Upper lobe of left lung (tissue), 4 donors: ENCODE data around the gene OSER1.

Source experiments
- EP300 ChIP-seq, 4 donors: sonication (generic); formaldehyde crosslinking; IDR thresholded peaks; one replicate each; pipeline ENCODE4 v1.5.1; 2017; ENCODE audit warnings: antibody characterized with exemption in 4 of 4, control low read depth in 2 of 4
- POLR2A ChIP-seq, 4 donors: fragments of 450-650 bp; IDR thresholded peaks; one replicate each; pipeline ENCODE4 v1.5.1; 2016 to 2017; ENCODE audit warnings: antibody characterized with exemption in 4 of 4, mild to moderate bottlenecking in 2 of 4
- POLR2AphosphoS5 ChIP-seq, 2 donors: sonication (generic); formaldehyde crosslinking; IDR thresholded peaks; one replicate each; pipeline ENCODE4 v1.5.1; 2017; ENCODE audit warnings: antibody characterized with exemption in 2 of 2
- TF ChIP-seq, protein P1 (sequence below), 6 experiments: fragments of 450-650 bp in 4 of 6; fragments of 200-600 bp in 2 of 6; sonication (generic) in 2 of 6; IDR thresholded peaks; one replicate each; pipeline ENCODE4 v1.5.1; 2016 to 2019; ENCODE audit warnings: antibody characterized with exemption in 6 of 6

- TF ChIP-seq POLR2A (IDR thresholded peaks at IDR 0.05) (no peak), EP300 (IDR thresholded peaks at IDR 0.05) (no peak), POLR2AphosphoS5 (IDR thresholded peaks at IDR 0.05) (no peak)
- TF ChIP-seq, protein P1, sequence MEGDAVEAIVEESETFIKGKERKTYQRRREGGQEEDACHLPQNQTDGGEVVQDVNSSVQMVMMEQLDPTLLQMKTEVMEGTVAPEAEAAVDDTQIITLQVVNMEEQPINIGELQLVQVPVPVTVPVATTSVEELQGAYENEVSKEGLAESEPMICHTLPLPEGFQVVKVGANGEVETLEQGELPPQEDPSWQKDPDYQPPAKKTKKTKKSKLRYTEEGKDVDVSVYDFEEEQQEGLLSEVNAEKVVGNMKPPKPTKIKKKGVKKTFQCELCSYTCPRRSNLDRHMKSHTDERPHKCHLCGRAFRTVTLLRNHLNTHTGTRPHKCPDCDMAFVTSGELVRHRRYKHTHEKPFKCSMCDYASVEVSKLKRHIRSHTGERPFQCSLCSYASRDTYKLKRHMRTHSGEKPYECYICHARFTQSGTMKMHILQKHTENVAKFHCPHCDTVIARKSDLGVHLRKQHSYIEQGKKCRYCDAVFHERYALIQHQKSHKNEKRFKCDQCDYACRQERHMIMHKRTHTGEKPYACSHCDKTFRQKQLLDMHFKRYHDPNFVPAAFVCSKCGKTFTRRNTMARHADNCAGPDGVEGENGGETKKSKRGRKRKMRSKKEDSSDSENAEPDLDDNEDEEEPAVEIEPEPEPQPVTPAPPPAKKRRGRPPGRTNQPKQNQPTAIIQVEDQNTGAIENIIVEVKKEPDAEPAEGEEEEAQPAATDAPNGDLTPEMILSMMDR (IDR thresholded peaks at IDR 0.05): no peak
Measured at GRCh38 chr20:44183282-44183681, 27.3 kb downstream of the OSER1 start.
